GM21619 (cell line): ENCODE data around the gene ATF7.
"Not testable (repeated sequence)": the region's sequence is repeated elsewhere in the genome, so short reads cannot be mapped to it uniquely, and the experiment has no call there.

Source experiments
- ATAC-seq: cut with Tn5 transposase; IDR thresholded peaks from one replicate; pipeline ENCODE4 v1.9.1; 2021; ENCODE audit not compliant: unreplicated experiment

Gene ATF7

DNA sequence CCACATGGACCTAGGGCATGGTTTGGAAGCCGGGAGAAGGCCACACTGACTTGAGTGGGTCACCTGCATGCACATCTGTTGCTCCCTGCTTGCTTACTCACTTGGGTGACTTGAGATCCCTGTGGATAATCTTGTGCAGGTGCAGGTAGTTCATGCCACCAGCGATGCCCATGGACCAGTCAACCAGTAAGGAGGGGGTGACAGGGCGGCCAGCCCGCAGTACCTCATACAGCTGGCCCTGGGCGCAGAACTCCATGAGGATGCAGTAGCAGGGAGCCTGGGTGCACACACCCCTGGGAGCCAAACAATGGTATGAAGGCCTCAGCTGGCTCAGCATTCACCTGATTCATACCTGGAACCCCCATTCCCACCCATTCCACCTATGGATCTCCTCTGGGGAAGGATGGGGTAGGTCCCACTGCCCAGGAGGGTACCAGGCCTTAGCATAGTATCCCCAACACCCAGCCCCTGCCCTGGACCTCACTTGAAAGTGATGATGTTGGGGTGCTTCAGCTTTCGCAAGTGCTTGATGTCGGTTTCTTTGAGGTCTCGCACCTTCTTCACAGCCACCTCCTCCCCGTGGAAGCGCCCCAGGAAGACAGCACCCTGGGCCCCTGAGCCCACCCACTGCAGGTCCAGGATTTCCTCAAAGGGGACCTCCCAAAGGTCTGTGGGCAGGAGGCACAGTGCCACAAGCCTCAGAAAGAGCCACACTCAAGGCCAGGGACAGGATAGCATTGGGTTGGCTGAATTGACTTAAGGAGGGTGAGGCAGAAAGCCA is 140.0 kb downstream of the ATF7 start:
- ATAC-seq: no peak

- no peak for ATAC-seq
Observed at GRCh38 chr12:53484686-53485575, 141.3 kb downstream of the ATF7 start.

- no peak for ATAC-seq
Observed at GRCh38 chr12:53483979-53484377, 142.2 kb downstream of the ATF7 start.

GRCh38 chr12:53483225-53483978 is 142.8 kb downstream of the ATF7 start:
- no peak for ATAC-seq

DNA sequence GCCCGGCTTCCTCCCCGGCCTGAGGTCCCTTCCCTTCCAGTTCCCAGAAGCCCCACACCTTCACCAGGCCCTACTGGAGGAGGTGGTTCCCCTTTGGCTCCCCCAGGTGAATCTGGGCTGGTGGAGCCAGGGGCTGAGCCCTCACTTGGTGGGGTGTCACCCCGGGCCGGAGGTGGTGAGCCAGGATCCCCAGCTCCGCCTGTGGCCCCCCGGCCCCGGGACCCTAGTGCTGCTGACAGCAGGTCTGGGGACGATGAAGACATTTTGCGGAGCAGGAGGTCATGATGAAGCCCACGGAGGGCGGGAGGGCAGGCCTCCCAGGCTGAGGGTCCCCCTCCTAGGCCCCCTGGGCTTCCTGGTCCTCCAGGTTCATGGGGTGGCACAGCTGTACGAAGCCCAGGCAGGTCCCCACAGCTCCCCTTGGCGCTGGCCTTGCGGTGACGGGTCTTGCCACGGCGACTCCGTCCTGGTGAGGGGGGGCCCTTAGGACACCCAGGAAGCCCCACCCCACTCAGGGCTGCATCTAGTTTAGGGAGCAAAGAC is 143.5 kb downstream of the ATF7 start:
- ATAC-seq: no peak

- no peak for ATAC-seq
Observed at GRCh38 chr12:53481939-53482586, 144.1 kb downstream of the ATF7 start.

- not testable (repeated sequence) for ATAC-seq
Observed at GRCh38 chr12:53481458-53481857, 144.7 kb downstream of the ATF7 start.

DNA sequence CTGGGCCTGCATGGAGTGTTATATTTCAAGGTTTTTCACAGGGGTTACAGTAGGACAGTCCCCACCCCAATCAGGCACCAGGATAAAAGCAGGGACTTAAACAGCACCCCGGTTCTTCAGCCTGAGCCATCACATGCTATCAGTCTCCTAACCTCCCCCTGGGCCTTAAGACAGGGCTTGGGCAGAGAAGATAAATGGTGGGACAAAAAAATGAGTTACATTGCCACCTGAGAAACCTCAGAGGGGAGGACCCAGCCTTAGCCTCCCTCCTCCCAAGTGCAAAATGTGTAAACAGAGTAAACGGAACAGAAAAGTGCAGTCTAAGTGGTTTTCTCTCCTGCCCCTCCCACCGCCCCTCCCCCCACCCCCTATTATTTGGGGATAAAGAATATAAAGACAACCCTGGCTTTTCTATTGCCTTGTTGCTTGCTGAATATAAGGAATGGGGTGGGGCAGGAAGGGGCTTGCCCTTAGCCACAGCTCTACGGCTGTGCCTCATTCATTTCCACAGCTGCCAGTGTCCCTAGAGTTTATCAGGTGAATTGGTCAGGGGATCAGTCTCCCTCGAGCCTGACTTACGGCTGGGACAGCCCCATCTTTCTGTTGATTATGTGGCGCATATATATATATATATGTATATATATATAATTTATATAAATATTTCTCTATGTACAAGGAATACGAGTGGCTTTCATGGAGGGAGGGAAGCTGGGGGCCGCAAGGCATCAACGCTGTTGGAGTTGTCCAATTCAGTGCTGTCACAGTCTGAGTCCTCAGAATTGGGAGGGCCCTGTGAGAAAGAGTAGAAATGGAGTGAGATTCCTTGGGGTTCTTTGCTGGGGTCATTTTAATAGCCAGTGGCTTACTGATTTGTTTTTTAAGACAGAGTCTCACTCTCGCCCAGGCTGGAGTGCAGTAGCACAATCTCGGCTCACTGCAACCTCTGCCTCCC is 145.4 kb downstream of the ATF7 start:
- no peak for ATAC-seq

- no peak for ATAC-seq
Observed at GRCh38 chr12:53479331-53479730, 146.9 kb downstream of the ATF7 start.

GRCh38 chr12:53478865-53479264 is 147.3 kb downstream of the ATF7 start:
- no peak for ATAC-seq

DNA sequence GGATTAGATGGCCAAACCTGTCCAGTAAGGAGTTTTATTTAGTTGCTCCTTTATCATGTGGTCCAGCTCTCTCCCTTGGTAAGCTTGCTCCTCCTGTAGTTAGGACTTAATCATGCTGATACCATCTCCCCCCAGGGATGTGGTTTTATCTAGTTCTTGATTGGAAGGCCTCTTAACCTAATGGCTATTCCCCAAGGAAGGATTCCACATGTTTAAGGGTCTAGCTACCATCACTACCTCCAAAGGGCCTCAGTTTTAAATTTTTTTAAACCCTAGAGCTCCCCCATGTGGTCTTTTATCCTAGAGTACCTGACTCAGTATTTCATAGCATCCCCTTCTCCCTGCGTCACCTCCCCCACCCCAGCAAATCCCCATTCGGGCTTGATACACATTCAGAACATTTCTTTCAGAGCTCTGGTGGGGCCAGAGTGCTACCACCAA is 149.4 kb downstream of the ATF7 start:
- ATAC-seq: no peak

GRCh38 chr12:53474819-53475218 is 151.4 kb downstream of the ATF7 start:
- ATAC-seq: no peak

GRCh38 chr12:53474077-53474476 is 152.1 kb downstream of the ATF7 start:
- no peak for ATAC-seq

DNA sequence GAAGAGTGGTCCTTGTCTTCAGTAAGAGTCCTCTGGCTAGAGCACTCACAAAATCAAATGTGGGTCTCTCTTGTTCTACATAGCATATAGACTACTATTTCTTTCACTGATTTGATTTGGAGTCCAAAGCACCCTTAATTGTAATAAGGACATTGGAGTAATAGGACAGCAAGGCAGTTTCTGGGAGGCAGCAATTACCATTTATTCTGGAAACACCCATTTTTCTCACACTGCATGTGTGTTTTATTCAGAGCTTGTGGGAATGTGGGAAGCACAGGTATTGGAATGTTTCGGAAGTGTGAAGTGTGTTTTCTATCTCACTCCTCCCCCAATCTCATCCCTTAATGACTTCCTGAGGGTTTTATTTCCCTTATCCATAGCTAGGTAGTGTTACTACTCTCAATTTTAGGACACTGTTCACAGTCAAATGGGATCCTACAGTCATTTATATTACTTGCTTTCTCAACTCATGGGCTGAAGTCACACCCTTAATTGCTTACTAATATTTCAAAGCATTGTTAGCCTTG is 154.1 kb downstream of the ATF7 start:
- ATAC-seq: no peak

GRCh38 chr12:53468282-53468681 is 157.9 kb downstream of the ATF7 start:
- no peak for ATAC-seq

DNA sequence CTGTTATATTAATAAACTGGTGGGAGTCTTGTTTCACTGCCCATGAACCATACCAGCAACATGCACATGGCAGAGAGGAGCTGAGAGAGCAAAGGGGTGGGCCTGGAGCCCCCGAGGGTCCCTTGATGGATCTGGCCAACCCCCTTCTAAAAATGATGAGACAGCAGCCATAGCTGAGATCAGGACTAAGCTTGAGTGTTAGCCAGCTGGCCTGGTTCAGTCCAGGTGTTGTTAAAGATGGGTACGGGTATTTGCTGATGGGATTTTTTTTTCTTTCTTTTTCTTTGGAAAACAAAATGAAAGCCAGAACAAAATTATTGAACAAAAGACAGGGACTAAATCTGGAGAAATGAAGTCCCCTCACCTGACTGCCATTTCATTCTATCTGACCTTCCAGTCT is 158.3 kb downstream of the ATF7 start:
- ATAC-seq: no peak

DNA sequence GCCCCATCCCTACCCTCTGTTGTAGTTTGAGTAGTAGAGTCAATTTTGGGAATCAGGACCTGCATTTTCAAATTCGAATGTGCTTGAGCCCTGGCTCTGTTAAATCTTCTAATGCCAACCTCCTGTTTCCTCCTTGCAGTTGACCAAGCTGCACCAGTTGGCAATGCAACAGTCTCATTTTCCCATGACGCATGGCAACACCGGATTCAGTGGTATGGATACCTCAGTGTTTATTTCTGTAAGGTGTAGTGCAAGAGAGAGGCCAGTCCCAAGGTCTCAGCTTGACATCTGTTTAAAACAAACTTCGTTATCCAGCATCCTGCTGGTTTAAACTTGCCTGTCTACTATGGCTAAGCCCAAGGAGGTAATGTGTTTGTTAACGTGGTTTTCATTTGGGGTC is 159.1 kb downstream of the ATF7 start:
- no peak for ATAC-seq

- no peak for ATAC-seq
Observed at GRCh38 chr12:53466640-53467039, 159.5 kb downstream of the ATF7 start.

DNA sequence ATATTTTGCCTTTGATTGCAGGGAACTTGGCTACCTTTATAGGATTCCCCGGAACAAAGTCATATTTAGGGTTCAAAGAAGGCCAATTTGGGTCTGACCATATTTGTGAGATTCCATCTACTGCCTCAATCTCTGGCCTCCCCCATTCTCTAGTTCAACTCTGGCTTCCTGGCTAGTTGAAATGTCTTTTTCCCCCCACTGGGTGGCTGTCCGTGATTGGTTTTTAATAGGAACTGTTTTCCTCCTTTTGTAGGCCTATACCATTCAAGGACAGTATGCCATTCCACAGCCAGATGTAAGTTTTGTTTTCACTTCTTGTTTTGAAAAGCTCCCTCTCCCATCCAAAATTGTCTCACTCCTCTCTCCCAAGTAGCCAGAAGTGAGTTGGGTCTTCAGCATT is 160.5 kb downstream of the ATF7 start:
- ATAC-seq: no peak
